AG09319 (cell line): ENCODE data around the gene MYLK2.

Experiments
- DNase-seq: peaks from one replicate; pipeline ENCODE4 v3.0.0-alpha.2; 2010; ENCODE audit warnings: low read depth; ENCODE audit errors: extremely low read depth
- CTCF ChIP-seq: IDR thresholded peaks from 2 replicates; pipeline ENCODE4 v1.5.1; 2011; ENCODE audit warnings: low read depth, mild to moderate bottlenecking, inconsistent platforms, low read length, moderate library complexity

The MYLK2 gene

GRCh38 chr20:31785089-31785488, 34.1 kb upstream of the MYLK2 start:
- no peak for TF ChIP-seq CTCF
- DNase-seq: no peak

- no peak for DNase-seq
- peak; percentile 17 for TF ChIP-seq CTCF
Observed at GRCh38 chr20:31788578-31788977, 30.6 kb upstream of the MYLK2 start.

- no peak for TF ChIP-seq CTCF
Observed at GRCh38 chr20:31790401-31790800, 28.8 kb upstream of the MYLK2 start.

GRCh38 chr20:31797364-31797763, 21.8 kb upstream of the MYLK2 start:
- DNase-seq: no peak
- no peak for TF ChIP-seq CTCF

More at GRCh38 chr20:31790401-31790800, 28.8 kb upstream of the MYLK2 start:
- no peak for DNase-seq

- no peak for DNase-seq
- no peak for TF ChIP-seq CTCF
Observed at GRCh38 chr20:31801508-31801907, 17.6 kb upstream of the MYLK2 start.

- no peak for TF ChIP-seq CTCF
- DNase-seq: no peak
Observed at GRCh38 chr20:31803552-31804291, 15.4 kb upstream of the MYLK2 start.

GRCh38 chr20:31806564-31807355, 12.4 kb upstream of the MYLK2 start:
- no peak for DNase-seq
- TF ChIP-seq CTCF: no peak
